ENCODE data around the gene TMEM213. TPM values are rescaled to one million over a fixed set of nuclear protein-coding genes. Genes with fewer than 3 reads are reported as not detected.

Gene TMEM213
- total RNA-seq, 3 donors from 2014 or later (not counting 1 experiment from before 2014, with no cell fraction given) = not detected

- 80% methylated on average over 7 of the region's 9 CpGs for WGBS (ENCODE audit: insufficient coverage)
- Histone ChIP-seq H3K4me3 (ENCODE audit: low read length) (no peak overlapping the region), H3K4me1 (ENCODE audit: control insufficient read depth, insufficient read depth, low read length) (no peaks in the 10 kb centered on the region), H3K9me3 (ENCODE audit: control insufficient read depth, insufficient read depth, low read length) (no peaks in the 10 kb centered on the region), H3K27ac (ENCODE audit: low read length) (no peak overlapping the region), H3K27me3 (ENCODE audit: control insufficient read depth, insufficient read depth, low read length) (no peaks in the 10 kb centered on the region), H3K36me3 (ENCODE audit: control insufficient read depth, insufficient read depth, low read length) (no peaks in the 10 kb centered on the region)
- Mint-ChIP-seq H3K27me3 (ENCODE audit: low read depth in 2 of 2) (peaks cover 0 to 4% of the 10 kb centered on the region in 2 donors), H3K36me3 (no peaks in the 10 kb centered on the region), H3K27ac (no peak overlapping the region), H3K4me3 (no peak overlapping the region), H3K4me1 (no peaks in the 10 kb centered on the region), H3K9me3 (no peaks in the 10 kb centered on the region)
- no peak for ATAC-seq
- no peak for DNase-seq
- intact Hi-C loops (cut with micrococcal nuclease) = no loop called here
- no peak for TF ChIP-seq CTCF (IDR thresholded peaks at IDR 0.05)
These were observed 36.8 kb downstream of the TMEM213 start for GRCh38 chr7:138834583-138834982.

GRCh38 chr7:138835087-138835486 lies 37.3 kb downstream of the TMEM213 start:
- peaks cover 0 to 4% of the 10 kb centered on the region in 2 donors for H3K27me3 Mint-ChIP-seq (ENCODE audit: low read depth in 2 of 2)
- H3K27ac Mint-ChIP-seq = no peak overlapping the region

GRCh38 chr7:138837627-138838026 lies 39.8 kb downstream of the TMEM213 start:
- no peak overlapping the region for H3K27ac Mint-ChIP-seq

More at GRCh38 chr7:138835087-138835486, 37.3 kb downstream of the TMEM213 start:
- 82% methylated on average over 9 of the region's 11 CpGs for WGBS (ENCODE audit: insufficient coverage)
- Histone ChIP-seq H3K36me3 (ENCODE audit: control insufficient read depth, insufficient read depth, low read length) (no peaks in the 10 kb centered on the region), H3K4me1 (ENCODE audit: control insufficient read depth, insufficient read depth, low read length) (no peaks in the 10 kb centered on the region), H3K27ac (ENCODE audit: low read length) (no peak overlapping the region), H3K4me3 (ENCODE audit: low read length) (no peak overlapping the region), H3K27me3 (ENCODE audit: control insufficient read depth, insufficient read depth, low read length) (no peaks in the 10 kb centered on the region), H3K9me3 (ENCODE audit: control insufficient read depth, insufficient read depth, low read length) (no peaks in the 10 kb centered on the region)
- H3K4me3 Mint-ChIP-seq = no peak overlapping the region
- DNase-seq = no peak
- H3K9me3 Mint-ChIP-seq = no peaks in the 10 kb centered on the region
- intact Hi-C loops (cut with micrococcal nuclease) = no loop called here
- no peak for TF ChIP-seq CTCF (IDR thresholded peaks at IDR 0.05)
- H3K4me1 Mint-ChIP-seq = no peaks in the 10 kb centered on the region
- ATAC-seq = no peak
- no peaks in the 10 kb centered on the region for H3K36me3 Mint-ChIP-seq

More at GRCh38 chr7:138837627-138838026, 39.8 kb downstream of the TMEM213 start:
- H3K4me1 Mint-ChIP-seq = no peaks in the 10 kb centered on the region
- no peaks in the 10 kb centered on the region for H3K27me3 ChIP-seq (ENCODE audit: control insufficient read depth, insufficient read depth, low read length)
- no peak for TF ChIP-seq CTCF (IDR thresholded peaks at IDR 0.05)
- no peaks in the 10 kb centered on the region for H3K9me3 ChIP-seq (ENCODE audit: control insufficient read depth, insufficient read depth, low read length)
- intact Hi-C loops (cut with micrococcal nuclease) = no loop called here
- DNase-seq (no peak), ATAC-seq (no peak)
- no peaks in the 10 kb centered on the region for H3K36me3 ChIP-seq (ENCODE audit: control insufficient read depth, insufficient read depth, low read length)
- no peak overlapping the region for H3K4me3 ChIP-seq (ENCODE audit: low read length)
- 95% methylated on average over 13 of the region's 13 CpGs for WGBS (ENCODE audit: insufficient coverage)
- no peaks in the 10 kb centered on the region for H3K36me3 Mint-ChIP-seq
- no peak overlapping the region for H3K4me3 Mint-ChIP-seq
- H3K27me3 Mint-ChIP-seq (ENCODE audit: low read depth in 2 of 2) = peaks cover 0 to 7% of the 10 kb centered on the region in 2 donors
- no peaks in the 10 kb centered on the region for H3K4me1 ChIP-seq (ENCODE audit: control insufficient read depth, insufficient read depth, low read length)
- no peaks in the 10 kb centered on the region for H3K9me3 Mint-ChIP-seq
- H3K27ac ChIP-seq (ENCODE audit: low read length) = no peak overlapping the region

All from natural killer cell (primary cell).